GM19467 (cell line): ENCODE measurements around the gene ZSWIM4.

ENCODE experiments used
- ATAC-seq: cut with Tn5 transposase; IDR thresholded peaks from one replicate; pipeline ENCODE4 v1.9.1; 2021; ENCODE audit warnings: mild to moderate bottlenecking, moderate library complexity; ENCODE audit not compliant: unreplicated experiment

ZSWIM4 gene

GRCh38 chr19:13806728-13807127 lies 11.5 kb downstream of the ZSWIM4 start:
- no peak for ATAC-seq

DNA sequence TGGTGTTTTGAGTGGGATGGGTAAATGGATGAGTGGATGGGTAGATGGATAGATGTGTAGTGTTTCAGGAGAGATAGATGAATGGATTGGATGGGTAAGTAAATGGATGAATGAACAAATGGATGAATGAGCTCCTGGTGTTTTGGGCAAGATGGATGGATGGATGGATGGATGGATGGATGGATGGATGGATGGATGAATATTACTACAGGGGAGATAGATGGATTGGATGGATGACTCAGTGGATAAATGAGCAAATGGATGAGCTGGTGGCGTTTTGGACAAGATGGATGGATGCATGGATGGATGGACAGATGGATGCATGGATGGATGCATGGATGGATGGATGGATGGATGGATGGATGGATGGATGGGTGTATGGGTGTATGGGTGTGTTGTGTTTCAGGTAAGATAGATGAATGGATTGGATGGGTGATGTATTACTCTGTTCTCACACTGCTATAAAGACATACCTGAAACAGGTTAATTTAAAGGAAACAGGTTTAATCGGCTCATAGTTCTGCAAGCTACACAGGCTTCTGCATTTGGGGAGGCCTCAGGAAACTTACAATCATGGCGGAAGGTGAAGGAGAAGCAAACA lies 12.3 kb downstream of the ZSWIM4 start:
- no peak for ATAC-seq

DNA sequence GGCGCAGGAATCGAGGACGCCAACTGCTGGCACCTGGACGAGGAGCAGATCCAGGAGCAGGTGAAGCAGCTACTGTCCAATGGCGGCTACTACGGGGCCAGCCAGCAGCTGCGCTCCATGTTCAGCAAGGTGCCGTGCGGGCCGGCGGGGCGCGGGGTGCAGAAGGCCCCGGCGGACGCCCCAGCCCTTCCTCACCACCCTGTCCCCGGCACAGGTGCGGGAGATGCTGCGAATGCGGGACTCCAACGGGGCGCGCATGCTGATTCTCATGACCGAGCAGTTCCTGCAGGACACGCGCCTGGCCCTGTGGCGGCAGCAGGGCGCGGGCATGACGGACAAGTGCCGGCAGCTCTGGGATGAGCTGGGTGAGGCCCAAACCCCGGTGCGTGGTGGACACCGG lies 13.6 kb downstream of the ZSWIM4 start:
- no peak for ATAC-seq

GRCh38 chr19:13812544-13812943 lies 17.3 kb downstream of the ZSWIM4 start:
- no peak for ATAC-seq

GRCh38 chr19:13813147-13813546 lies 17.9 kb downstream of the ZSWIM4 start:
- no peak for ATAC-seq

DNA sequence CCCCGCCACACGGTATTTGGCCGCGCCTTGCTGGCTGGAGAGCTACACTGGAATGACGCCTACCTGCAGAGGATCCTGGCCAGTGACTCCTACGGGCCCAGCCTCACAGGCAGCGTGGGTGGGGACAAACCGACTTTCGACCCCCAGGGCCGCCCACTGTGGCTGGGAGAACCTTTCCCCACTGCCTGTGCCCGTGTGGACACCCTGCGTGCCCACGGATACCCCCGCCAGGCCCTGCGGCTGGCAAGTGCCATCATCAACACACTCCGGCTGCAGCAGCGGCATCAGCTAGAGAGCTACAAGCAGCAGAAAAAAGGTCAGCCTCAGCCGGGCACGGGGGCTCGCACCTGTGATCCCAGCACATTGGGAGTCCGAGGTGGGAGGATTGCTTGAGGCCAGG lies 19.3 kb downstream of the ZSWIM4 start:
- no peak for ATAC-seq

GRCh38 chr19:13817018-13817614 lies 21.9 kb downstream of the ZSWIM4 start:
- ATAC-seq, result no peak

- no peak for ATAC-seq
These were observed 22.6 kb downstream of the ZSWIM4 start for GRCh38 chr19:13817615-13818371.

DNA sequence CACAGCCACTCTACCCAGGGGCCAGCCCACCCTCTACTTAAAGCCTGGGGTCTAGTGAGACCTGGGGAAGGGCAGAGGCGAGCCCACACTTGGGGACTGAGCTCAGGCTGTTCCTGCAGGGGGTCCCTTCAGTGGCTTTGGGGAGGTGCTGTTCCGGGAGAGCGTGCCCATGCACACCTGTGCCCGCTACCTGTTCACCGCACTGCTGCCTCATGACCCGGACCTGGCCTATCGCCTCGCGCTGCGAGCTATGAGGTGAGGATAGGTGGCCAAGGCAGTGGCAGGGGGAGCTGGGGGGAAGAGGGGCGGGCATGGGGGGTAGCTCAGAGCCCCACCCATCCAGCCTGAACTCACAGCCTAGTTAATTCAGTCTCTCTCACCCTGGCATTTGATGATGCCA lies 24.0 kb downstream of the ZSWIM4 start:
- ATAC-seq, result no peak

DNA sequence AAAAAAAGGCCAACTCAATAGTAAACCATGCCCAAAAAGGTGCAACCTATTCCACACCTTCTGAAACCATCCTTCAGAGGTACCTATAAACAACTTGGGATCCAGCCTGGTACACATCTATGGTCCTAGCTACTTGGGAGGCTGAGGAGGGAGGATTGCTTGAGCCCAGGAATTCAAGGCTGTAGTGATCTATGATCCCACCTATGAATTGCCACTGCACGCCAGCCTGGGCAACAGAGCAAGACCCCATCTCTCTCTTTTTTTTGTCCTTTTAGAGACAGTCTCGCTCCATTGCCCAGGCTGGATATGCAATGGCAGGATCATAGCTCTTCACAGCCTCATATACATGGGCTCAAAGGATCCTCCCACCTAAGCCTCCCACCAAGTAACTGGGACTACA lies 26.0 kb downstream of the ZSWIM4 start:
- ATAC-seq, result no peak

DNA sequence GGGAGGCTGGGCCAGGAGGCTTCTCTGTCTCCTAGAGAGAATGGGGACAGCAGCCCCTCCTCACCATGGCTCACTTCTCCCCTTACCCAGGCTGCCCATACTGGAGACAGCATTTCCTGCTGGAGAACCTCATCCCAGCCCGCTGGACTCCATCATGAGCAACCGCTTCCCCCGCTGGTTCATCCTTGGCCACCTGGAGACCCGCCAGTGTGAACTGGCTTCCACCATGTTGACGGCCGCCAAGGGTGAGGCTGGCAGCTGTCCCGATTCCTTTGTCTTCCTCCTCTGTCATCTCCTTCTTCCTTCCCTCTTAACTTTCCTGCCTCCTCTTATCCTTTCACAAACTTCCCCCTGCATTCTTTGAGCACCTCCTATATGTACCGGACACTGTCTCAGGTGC lies 28.0 kb downstream of the ZSWIM4 start:
- no peak for ATAC-seq

- no peak for ATAC-seq
These were observed 28.7 kb downstream of the ZSWIM4 start for GRCh38 chr19:13823901-13824300.

GRCh38 chr19:13824703-13825102 lies 29.5 kb downstream of the ZSWIM4 start:
- no peak for ATAC-seq

DNA sequence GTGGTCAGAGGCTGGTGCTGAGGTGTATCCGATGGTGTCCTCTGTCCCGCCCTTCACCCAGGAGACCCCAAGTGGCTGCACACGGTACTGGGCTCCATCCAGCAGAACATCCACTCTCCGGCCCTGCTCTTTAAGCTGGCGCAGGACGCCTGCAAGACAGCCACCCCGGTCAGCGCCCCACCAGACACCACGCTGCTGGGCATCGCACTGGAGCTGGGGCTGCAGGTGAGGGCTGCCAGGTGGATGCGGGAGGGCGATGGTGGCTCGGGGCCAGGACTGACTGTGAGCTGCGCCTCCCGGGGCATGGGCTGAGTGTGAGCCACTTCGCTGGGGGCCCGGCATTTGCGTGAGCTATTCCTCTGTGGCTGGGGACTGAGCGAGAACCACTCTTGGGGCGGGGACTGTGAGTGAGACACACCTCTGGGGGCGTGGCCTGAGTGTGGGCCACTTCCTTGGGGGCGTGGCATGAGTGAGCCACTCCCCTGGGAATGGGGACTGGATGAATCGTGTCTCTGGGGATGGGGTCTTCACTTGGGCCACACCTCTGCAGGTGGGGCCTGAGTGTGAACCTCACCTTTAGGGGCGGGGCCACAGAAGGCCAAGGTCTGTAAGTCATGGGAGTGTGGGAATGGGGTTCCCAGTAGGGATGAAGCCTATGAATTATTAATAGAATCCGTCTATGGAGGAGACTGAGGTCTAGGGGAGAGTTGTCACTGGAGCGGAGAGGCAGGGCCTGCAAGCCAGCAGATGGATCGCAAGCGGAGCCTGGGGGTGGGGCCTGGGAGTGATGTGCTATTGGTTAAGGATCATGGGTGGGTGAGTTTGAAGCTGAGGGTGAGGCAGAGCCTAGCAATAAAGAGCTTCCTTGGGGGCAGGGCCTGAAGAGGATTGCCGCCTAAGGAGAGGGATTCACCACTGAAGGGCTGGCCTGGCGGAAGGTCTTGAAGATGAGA lies 30.5 kb downstream of the ZSWIM4 start:
- ATAC-seq, result no peak

DNA sequence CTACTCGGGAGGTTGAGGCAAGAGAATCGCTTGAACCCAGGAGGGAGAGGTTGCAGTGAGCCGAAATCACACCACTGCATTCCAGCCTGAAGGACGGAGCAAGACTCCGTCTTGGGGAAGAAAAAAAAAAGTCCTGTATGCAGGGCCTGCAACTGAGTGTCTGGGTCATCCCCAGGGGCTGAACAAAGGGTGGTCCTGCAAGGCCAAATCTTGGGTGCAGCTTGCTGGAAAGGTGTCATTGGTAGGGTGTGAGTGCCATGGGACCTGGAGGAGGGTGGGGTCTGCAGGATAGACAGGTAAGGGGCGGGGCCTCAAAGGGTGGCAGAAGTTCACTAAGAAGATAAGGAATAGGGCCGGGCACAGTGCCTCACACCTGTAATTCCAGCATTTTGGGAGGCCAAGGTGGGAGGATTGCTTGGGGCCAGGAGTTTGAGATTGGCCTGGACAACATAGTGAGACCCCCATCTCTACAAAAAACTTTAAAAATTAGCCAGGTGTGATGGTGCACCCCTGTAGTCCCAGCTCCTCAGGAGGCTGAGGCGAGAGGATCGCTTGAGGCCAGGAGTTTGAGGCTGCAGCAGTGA lies 31.5 kb downstream of the ZSWIM4 start:
- ATAC-seq, result no peak

DNA sequence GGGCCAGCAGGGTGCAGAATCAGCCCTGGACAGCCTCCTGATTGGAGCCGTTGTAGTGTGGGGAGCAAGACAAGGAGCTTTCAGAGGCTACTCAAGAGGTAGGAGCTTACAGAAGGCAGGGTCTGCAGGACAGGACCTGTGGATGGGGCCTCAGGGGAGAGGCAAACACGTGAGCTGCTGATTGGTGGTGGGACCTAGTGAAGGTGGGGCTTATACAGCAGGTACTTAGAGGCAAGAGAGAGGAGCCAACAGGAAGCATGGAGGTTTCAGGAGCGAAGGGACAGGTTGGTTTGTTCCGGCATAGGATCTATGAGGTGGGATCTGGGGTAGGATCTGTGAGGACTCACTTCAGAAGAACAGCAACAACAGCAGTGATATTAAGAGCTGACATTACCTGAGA lies 32.4 kb downstream of the ZSWIM4 start:
- no peak for ATAC-seq

GRCh38 chr19:13830114-13830740 lies 35.0 kb downstream of the ZSWIM4 start:
- no peak for ATAC-seq

- no peak for ATAC-seq
These were observed 35.7 kb downstream of the ZSWIM4 start for GRCh38 chr19:13830741-13831536.
